Right cardiac atrium (tissue), 5 donors: ENCODE data around the gene GRK1. TPM values are rescaled to one million over a fixed set of nuclear protein-coding genes. Genes with fewer than 3 reads are reported as not detected.
"Not testable (repeated sequence)": the region's sequence is repeated elsewhere in the genome, so short reads cannot be mapped to it uniquely, and the experiment has no call there.

ENCODE experiments used
- ATAC-seq, 2 donors: fragments of 200-7000 bp; cut with Tn5 transposase; one replicate each; pipeline versions ENCODE4 v1.8.0 to v1.9.1; 2020; ENCODE audit warnings: moderate library complexity in 2 of 2, mild to moderate bottlenecking in 1 of 2
- DNase-seq, 3 donors: peaks; one replicate each; pipeline ENCODE4 v3.0.0-alpha.2; 2020
- H3K27ac ChIP-seq: one replicate; pipeline ENCODE4 v1.5.1; 2013; ENCODE audit warnings: mild to moderate bottlenecking, low read length, control low read depth, moderate library complexity
- H3K27me3 ChIP-seq: one replicate; pipeline ENCODE4 v1.6.1; 2013; ENCODE audit not compliant: control insufficient read depth, insufficient read depth
- H3K4me1 ChIP-seq: one replicate; pipeline ENCODE4 v1.6.1; 2013; ENCODE audit warnings: low read length; ENCODE audit not compliant: control insufficient read depth, insufficient read depth
- H3K4me3 ChIP-seq: one replicate; pipeline ENCODE4 v1.5.1; 2013; ENCODE audit warnings: low read length, control low read depth
- H3K9me3 ChIP-seq: one replicate; pipeline ENCODE4 v1.6.1; 2013; ENCODE audit warnings: low read length; ENCODE audit not compliant: control insufficient read depth
- WGBS: extraction: QIAGEN DNeasy Blood & Tissue Kit; methylation state at CpG from one replicate; pipeline ENCODE4 v1.1.7; 2013; 5-methylcytosine and 5-hydroxymethylcytosine counted together
- intact Hi-C, 4 donors: fragments of 100-400 bp; cut with DNase I; formaldehyde crosslinking; loops; one replicate each; pipeline versions ENCODE4 v1.11.0 to v1.14.0; 2022 to 2023
- polyA plus RNA-seq: library from polyadenylated mRNA; stranded (reverse); fragments of 200-250 nt; gene quantifications from one replicate; pipeline ENCODE4 v1.2.3, GENCODE V29; 2013
- total RNA-seq, 4 donors: library from RNA; stranded (reverse); fragmentation: NEBNext Ultra II Directional; extraction: Animal tissue kit (Norgen Biotek cat#: 25700); gene quantifications; one replicate each; pipeline ENCODE4 v1.2.1, GENCODE V29; 2021
- donor health status: healthy with polysubstance abuse.
- donor health status: DM: no; HTN: yes; CAD: no.
- donor health status: DM: no; HTN: no; CAD: no.
- donor health status: DM: no; HTN: yes; CAD: no; lungs with severe emphysema.
- donor health status: DM: yes; HTN: yes; CAD: no.

The GRK1 gene
- total and polyA plus RNA-seq, 5 donors = 0.24 to 0.66 (median 0.43) TPM; not detected in 2

- H3K4me3 ChIP-seq, H3K4me1 ChIP-seq, H3K27me3 ChIP-seq, ATAC-seq, H3K27ac ChIP-seq, H3K9me3 ChIP-seq, intact Hi-C loops: not testable (repeated sequence)
- peak in 1 of 3 donors; percentile 19 for DNase-seq
- WGBS = 94% methylated on average over 14 of the region's 14 CpGs
Observed at GRCh38 chr13:113624640-113625304, 42.2 kb upstream of the GRK1 start.

GRCh38 chr13:113625965-113626721, 40.9 kb upstream of the GRK1 start:
- WGBS = 76% methylated on average over 24 of the region's 24 CpGs
- no peak overlapping the region for H3K27ac ChIP-seq
- H3K9me3 ChIP-seq = no peaks in the 10 kb centered on the region
- ATAC-seq = no peak
- no peak overlapping the region for H3K4me3 ChIP-seq
- H3K27me3 ChIP-seq = no peaks in the 10 kb centered on the region
- intact Hi-C loops = no loop called here
- DNase-seq = peak in 1 of 3 donors; percentile 3
- no peaks in the 10 kb centered on the region for H3K4me1 ChIP-seq

GRCh38 chr13:113627136-113627535, 39.9 kb upstream of the GRK1 start:
- Histone ChIP-seq H3K4me3 (no peak overlapping the region), H3K27me3 (no peaks in the 10 kb centered on the region), H3K27ac (no peak overlapping the region), H3K9me3 (no peaks in the 10 kb centered on the region), H3K4me1 (no peaks in the 10 kb centered on the region)
- ATAC-seq (peak in 1 of 2 donors; percentile 27), DNase-seq (peak in 1 of 3 donors; percentile 36)
- intact Hi-C loops = no loop called here
- WGBS = 88% methylated on average over 16 of the region's 16 CpGs

DNA sequence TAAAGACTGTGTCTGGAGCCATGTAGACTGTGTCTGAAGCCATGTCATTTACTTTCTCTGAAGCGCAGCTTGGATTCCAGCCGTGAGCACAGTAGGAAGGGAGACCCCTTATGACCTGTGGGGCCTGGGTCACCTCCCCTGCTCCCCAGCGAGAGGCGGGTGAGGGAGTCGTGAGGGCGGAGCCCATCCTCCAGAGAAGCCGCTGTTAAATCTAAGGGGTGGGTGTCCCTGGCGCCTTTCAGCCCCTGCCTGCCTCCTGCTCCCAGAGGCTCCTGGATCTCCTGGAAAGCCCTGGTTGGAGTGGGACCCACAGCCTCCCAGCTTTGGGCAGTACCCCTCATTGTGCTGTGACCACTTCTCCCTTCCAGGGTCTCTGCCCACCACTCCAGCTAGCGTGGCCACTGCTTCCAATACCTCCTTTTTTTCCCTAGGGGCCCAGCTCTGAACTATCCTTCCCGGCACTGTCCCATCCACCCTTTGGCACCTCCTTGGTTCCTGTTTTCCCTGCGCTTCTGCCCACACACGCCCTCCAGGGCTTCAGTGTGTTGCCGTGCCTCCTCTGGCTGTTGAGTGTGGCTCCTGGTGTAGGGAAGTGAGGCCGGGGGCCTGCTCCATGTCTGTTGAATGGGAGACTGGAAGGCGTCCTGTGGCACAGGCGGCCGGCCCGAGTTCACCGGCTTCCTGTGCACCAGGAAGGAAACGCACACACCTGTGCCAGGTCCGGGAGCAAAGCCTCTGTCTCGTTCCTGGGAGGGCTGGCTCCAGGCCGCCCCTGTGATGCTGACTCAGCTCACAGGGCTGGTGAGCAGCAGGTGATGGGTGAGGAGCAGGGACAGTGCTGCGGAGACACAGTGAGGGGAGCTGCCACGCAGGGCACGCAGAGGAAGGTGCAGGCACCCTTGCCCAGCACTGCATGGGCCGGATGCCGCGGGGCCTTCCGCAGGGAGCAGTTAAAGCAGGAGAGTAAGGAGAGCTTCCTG, 38.4 kb upstream of the GRK1 start:
- H3K4me3 ChIP-seq = no peak overlapping the region
- DNase-seq (peak in 1 of 3 donors; percentile 29), ATAC-seq (peak in 1 of 2 donors; percentile 26)
- 84% methylated on average over 30 of the region's 30 CpGs for WGBS
- no peaks in the 10 kb centered on the region for H3K27me3 ChIP-seq
- H3K9me3 ChIP-seq = no peaks in the 10 kb centered on the region
- no peak overlapping the region for H3K27ac ChIP-seq
- no peaks in the 10 kb centered on the region for H3K4me1 ChIP-seq
- intact Hi-C loops = no loop called here

DNA sequence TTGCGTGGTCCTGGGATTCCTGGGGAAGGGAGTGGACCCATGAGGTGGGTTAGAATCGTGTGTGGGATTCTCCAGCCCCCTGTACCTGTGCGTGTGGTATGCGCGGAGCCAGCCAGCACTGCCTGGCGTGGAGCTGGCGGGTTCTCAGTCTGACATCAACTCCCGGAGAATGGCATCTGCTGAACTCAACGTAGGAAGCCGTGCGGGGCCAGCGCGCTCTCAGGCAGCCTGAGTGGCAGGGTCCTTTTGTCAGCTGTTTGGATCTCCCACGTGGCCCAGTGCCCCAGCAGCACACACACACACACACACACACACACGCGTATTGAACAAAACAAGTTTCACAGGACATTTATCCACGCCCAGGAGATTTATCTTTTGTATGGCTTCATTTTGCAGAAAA, 37.2 kb upstream of the GRK1 start:
- no peaks in the 10 kb centered on the region for H3K4me1 ChIP-seq
- intact Hi-C loops = no loop called here
- no peak overlapping the region for H3K4me3 ChIP-seq
- H3K9me3 ChIP-seq = no peaks in the 10 kb centered on the region
- DNase-seq (peak in 1 of 3 donors; percentile 45), ATAC-seq (no peak)
- WGBS = 94% methylated on average over 17 of the region's 17 CpGs
- no peaks in the 10 kb centered on the region for H3K27me3 ChIP-seq
- no peak overlapping the region for H3K27ac ChIP-seq

- peak in 1 of 3 donors; percentile 20 for DNase-seq
- ATAC-seq = no peak
- intact Hi-C loops = no loop called here
- Histone ChIP-seq H3K4me1 (no peaks in the 10 kb centered on the region), H3K27ac (no peak overlapping the region), H3K9me3 (no peaks in the 10 kb centered on the region), H3K27me3 (no peaks in the 10 kb centered on the region), H3K4me3 (no peak overlapping the region)
- 93% methylated on average over 11 of the region's 11 CpGs for WGBS
Observed at GRCh38 chr13:113630296-113630695, 36.7 kb upstream of the GRK1 start.

- WGBS = 92% methylated on average over 6 of the region's 6 CpGs
Observed at GRCh38 chr13:113630804-113631203, 36.2 kb upstream of the GRK1 start.

DNA sequence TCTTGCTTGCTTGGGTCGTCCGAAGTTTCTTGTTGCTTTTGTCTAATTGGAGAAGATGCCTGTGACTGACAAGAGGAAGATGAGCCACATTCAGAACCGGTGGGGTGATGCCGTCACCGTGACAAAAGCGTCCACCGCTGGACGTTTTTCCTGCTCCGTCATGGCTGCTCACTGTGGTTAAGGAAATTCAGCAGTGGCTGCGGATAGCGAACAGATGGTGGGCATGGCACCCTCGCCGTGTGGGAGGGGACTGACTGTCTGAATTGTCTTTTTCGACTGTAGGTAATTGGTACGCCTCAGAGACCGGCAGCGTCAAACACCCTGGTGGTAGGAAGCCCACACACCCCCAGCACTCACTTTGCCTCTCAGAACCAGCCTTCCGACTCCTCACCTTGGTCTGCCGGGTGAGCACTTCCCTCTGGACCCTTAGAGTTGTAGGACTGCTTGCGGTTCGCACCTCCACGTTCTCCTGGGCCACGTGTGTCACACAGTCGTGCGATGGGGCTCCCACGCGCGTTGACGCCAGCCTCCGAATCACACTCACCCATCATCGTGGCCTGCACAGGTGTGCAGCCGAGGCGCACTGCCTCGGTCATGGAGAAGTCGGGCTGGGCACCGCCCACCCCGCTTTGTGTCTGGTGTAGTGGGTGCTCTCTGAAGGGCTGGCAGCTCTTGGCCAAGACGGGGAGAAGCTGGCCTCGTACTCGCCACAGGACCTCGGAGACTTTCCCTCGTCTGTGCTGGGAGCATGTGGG, 35.5 kb upstream of the GRK1 start:
- no peak for ATAC-seq
- no peaks in the 10 kb centered on the region for H3K27me3 ChIP-seq
- H3K27ac ChIP-seq = no peak overlapping the region
- intact Hi-C loops = no loop called here
- no peak overlapping the region for H3K4me3 ChIP-seq
- DNase-seq = peak in 1 of 3 donors; percentile 40
- H3K9me3 ChIP-seq = no peaks in the 10 kb centered on the region
- no peaks in the 10 kb centered on the region for H3K4me1 ChIP-seq
- 95% methylated on average over 42 of the region's 42 CpGs for WGBS

More at GRCh38 chr13:113630804-113631203, 36.2 kb upstream of the GRK1 start:
- Histone ChIP-seq H3K9me3 (no peaks in the 10 kb centered on the region), H3K4me3 (no peak overlapping the region), H3K27ac (no peak overlapping the region), H3K4me1 (no peaks in the 10 kb centered on the region), H3K27me3 (no peaks in the 10 kb centered on the region)
- no peak for ATAC-seq
- intact Hi-C loops = no loop called here
- DNase-seq = peak in 1 of 3 donors; percentile 4

GRCh38 chr13:113632706-113633484, 34.1 kb upstream of the GRK1 start:
- Histone ChIP-seq H3K27me3 (no peaks in the 10 kb centered on the region), H3K4me3 (no peak overlapping the region), H3K27ac (no peak overlapping the region), H3K4me1 (no peaks in the 10 kb centered on the region), H3K9me3 (no peaks in the 10 kb centered on the region)
- intact Hi-C loops = no loop called here
- WGBS = 95% methylated on average over 38 of the region's 38 CpGs
- no peak for ATAC-seq
- DNase-seq = peak in 1 of 3 donors; percentile 6

- 97% methylated on average over 18 of the region's 18 CpGs for WGBS
- Histone ChIP-seq H3K4me3 (no peak overlapping the region), H3K9me3 (no peaks in the 10 kb centered on the region), H3K27me3 (no peaks in the 10 kb centered on the region), H3K4me1 (no peaks in the 10 kb centered on the region), H3K27ac (no peak overlapping the region)
- intact Hi-C loops = no loop called here
- no peak for ATAC-seq
- DNase-seq = peak in 1 of 3 donors; percentile 33
Observed at GRCh38 chr13:113633485-113633873, 33.5 kb upstream of the GRK1 start.
